Thyroid gland (tissue), 4 donors: ENCODE data around the gene ADM2. TPM values are rescaled to one million over a fixed set of nuclear protein-coding genes. Genes with fewer than 3 reads are reported as not detected.

Source experiments
- DNase-seq, 2 donors: peaks; one replicate each; pipeline ENCODE4 v3.0.0-alpha.2; 2019
- H3K27ac ChIP-seq, 3 donors: fragments of 200-600 bp; sonication (generic); 1 replicate in 2 of 3; 2 replicates in 1 of 3; pipeline ENCODE4 v1.5.1; 2016 to 2019; ENCODE audit warnings: mild to moderate bottlenecking in 1 of 3, moderate library complexity in 1 of 3
- H3K27me3 ChIP-seq: fragments of 200-600 bp; sonication (generic); one replicate; pipeline ENCODE4 v1.5.1; 2019
- H3K36me3 ChIP-seq, 2 donors: fragments of 200-600 bp; sonication (generic); one replicate each; pipeline ENCODE4 v1.5.1; 2016 to 2019
- H3K4me1 ChIP-seq, 2 donors: fragments of 200-600 bp; sonication (generic); one replicate each; pipeline ENCODE4 v1.5.1; 2017 to 2019
- H3K4me3 ChIP-seq, 3 donors: fragments of 200-600 bp; sonication (generic); replicated peaks in 1 of 3; 1 replicate in 2 of 3; 2 replicates in 1 of 3; pipeline ENCODE4 v1.5.1; 2016; ENCODE audit warnings: mild to moderate bottlenecking in 1 of 3
- H3K9me3 ChIP-seq: fragments of 200-600 bp; sonication (generic); one replicate; pipeline ENCODE4 v1.5.1; 2017
- POLR2A ChIP-seq, 2 donors: fragments of 450-650 bp; IDR thresholded peaks; one replicate each; pipeline ENCODE4 v1.6.1; 2017; ENCODE audit warnings: antibody characterized with exemption in 2 of 2, mild to moderate bottlenecking in 2 of 2, moderate library complexity in 1 of 2
- WGBS, 2 donors: methylation state at CpG; one replicate each; pipeline ENCODE4 v1.1.5; 2017; 5-methylcytosine and 5-hydroxymethylcytosine counted together
- intact Hi-C: fragments of 100-400 bp; cut with DNase I; formaldehyde crosslinking; loops from one replicate; pipeline ENCODE4 v1.15.1; 2023
- total RNA-seq, 4 donors: library from RNA; depleted of rRNA; stranded (reverse); fragments of >200 nt; gene quantifications; one replicate each; pipeline ENCODE4 v1.2.3, GENCODE V29; 2016
- TF ChIP-seq, protein P1 (sequence below), 6 experiments: fragments of 200-600 bp in 3 of 6; fragments of 450-650 bp in 3 of 6; sonication (generic) in 3 of 6; IDR thresholded peaks; one replicate each; pipeline ENCODE4 v1.5.1; 2016 to 2019; ENCODE audit warnings: antibody characterized with exemption in 6 of 6, mild to moderate bottlenecking in 2 of 6, inconsistent platforms in 1 of 6, moderate library complexity in 1 of 6

The ADM2 gene
- total RNA-seq, 4 donors from 2014 or later, result 5.2 to 23.5 (median 6.6) TPM

DNA sequence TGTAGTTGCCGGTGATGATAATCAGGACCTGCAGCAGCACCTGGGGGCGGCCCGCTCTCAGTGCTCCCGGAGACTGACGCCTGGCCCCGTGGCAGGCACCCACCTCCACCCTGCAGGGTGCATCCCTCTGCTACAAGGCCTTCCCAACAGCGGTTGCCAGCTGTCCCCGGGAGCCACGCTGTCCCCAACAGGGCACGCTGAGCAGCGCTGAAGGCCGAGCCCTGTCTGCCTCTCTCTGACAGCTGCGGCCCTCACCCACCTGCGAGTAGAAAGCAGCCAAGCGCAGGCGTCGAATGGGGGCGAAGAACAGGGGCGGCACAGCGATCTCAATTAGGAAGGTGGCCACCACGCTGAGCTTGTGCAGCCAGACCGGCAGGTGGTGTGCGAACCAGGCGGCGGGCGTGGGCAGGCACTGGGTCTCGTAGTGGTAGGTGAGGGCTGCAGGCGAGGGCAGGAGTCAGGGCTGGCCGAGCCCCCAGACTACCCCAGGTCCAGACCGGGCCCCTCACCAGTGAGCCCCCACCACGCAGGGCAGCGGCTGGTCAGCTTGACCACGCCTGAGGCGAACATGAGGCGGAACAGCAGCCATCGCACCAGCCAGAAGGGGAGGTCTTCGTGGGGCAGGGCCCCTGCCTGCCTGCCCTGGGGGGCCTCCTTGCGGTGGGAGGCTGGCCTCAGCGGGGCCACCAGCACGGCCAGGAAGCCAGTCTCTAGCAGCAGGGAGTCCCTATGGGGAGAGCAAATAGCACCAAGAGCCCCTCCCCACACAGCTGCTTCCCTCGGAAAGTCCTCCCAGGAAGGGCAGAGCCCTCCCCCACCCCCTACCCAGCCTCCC, 24.6 kb downstream of the ADM2 start:
- Histone ChIP-seq H3K4me1 (peaks cover 9 to 16% of the 10 kb centered on the region in 2 donors), H3K27ac (no peak overlapping the region), H3K27me3 (no peaks in the 10 kb centered on the region), H3K4me3 (no peak overlapping the region), H3K9me3 (no peaks in the 10 kb centered on the region), H3K36me3 (peaks cover 23 to 27% of the 10 kb centered on the region in 2 donors)
- 93 to 95% methylated on average over 21 to 26 of the region's 41 CpGs for WGBS, 2 donors
- intact Hi-C loops, result loop anchor here (10.0 kb wide), 1 partner anchor 261 kb away; the partner anchor contains the start of gene TUBGCP6
- TF ChIP-seq, protein P1, sequence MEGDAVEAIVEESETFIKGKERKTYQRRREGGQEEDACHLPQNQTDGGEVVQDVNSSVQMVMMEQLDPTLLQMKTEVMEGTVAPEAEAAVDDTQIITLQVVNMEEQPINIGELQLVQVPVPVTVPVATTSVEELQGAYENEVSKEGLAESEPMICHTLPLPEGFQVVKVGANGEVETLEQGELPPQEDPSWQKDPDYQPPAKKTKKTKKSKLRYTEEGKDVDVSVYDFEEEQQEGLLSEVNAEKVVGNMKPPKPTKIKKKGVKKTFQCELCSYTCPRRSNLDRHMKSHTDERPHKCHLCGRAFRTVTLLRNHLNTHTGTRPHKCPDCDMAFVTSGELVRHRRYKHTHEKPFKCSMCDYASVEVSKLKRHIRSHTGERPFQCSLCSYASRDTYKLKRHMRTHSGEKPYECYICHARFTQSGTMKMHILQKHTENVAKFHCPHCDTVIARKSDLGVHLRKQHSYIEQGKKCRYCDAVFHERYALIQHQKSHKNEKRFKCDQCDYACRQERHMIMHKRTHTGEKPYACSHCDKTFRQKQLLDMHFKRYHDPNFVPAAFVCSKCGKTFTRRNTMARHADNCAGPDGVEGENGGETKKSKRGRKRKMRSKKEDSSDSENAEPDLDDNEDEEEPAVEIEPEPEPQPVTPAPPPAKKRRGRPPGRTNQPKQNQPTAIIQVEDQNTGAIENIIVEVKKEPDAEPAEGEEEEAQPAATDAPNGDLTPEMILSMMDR (IDR thresholded peaks at IDR 0.05), result no peak
- no peak for TF ChIP-seq POLR2A (IDR thresholded peaks at IDR 0.05)
- DNase-seq, result no peak

DNA sequence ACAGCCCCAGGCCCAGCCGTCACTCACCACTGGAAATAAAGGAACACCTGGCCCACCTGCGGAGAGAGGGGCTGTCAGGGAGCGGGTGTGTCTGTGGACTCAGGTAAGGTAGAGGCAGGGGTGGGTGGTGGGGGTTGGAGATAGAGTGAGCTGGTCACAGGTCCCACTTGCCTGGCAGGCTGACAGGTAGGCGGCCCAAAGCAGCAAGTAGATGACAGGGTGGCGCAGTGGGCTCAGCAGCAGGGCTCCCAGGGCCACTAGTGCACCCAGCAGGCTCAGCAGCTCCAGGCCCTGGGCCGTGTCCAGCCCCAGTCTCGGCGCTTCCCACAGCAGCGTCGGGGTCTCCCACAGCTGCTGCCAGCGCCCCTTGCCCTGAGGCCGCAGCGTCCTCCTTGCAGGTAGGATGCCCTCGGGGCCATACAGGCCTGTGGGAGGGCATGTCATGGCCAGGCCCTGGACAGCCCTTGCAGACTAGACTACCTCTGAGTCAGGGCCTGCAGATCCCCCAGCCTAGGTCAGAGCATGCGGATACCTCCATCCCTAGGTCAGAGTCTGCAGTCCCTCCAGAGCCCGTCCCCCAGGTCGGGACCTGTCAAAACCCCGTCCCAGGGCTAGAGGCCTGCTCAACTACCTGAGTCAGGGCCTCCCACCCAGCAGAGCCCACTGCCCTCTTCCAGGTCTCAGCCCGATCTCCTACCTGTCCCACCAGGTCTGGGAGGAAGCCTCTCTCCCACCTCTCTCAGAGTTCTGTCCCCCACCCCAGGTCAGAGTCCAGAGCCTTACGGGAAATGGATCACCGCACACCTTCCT, 25.5 kb downstream of the ADM2 start:
- peaks cover 9 to 16% of the 10 kb centered on the region in 2 donors for H3K4me1 ChIP-seq
- intact Hi-C loops, result loop anchor here (10.0 kb wide), 1 partner anchor 262 kb away; the partner anchor contains the start of gene TUBGCP6
- DNase-seq, result peak in 1 of 2 donors; percentile 39
- TF ChIP-seq POLR2A (IDR thresholded peaks at IDR 0.05), result no peak
- TF ChIP-seq, protein P1 (IDR thresholded peaks at IDR 0.05), result no peak
- H3K27ac ChIP-seq, result peak overlapping the region; percentile 65 to 67 (median 66)
- no peaks in the 10 kb centered on the region for H3K27me3 ChIP-seq
- peaks cover 23 to 27% of the 10 kb centered on the region in 2 donors for H3K36me3 ChIP-seq
- H3K9me3 ChIP-seq, result no peaks in the 10 kb centered on the region
- peak overlapping the region; percentile 87 to 98 (median 91) for H3K4me3 ChIP-seq
- WGBS, 2 donors, result 2 to 33% methylated on average over 7 to 13 of the region's 21 CpGs

DNA sequence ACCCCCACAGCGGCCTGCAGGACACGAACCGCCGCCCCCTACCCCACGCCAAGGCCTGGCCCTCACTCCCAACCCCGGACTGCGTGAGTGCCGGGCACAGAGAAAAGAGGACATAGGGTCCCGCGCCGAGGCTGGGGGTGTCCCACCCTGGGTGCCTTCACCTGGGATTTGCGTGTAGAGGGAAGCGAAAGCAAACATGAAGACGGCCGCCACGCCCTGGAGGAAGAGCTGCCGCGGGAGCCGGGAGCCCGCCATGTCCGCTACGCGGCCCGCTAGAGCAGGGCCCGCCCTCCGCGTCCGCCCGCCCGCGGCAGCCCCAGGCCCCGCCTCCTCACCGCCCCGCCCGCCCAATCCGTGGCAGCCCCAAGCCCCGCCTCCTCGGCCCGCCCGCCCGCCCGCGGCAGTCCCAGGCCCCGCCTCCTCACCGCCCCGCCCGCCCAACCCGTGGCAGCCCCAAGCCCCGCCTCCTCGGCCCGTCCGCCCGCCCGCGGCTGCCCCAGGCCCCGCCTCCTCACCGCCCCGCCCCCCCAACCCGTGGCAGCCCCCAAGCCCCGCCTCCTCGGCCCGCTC, 26.2 kb downstream of the ADM2 start, which contains the start of gene LMF2:
LMF2 (minus strand) TSS at position 282 of the 570 bp plus-strand sequence; CDS start at position 255, 27 bp downstream.
- Histone ChIP-seq H3K27me3 (no peaks in the 10 kb centered on the region), H3K36me3 (peaks cover 22 to 25% of the 10 kb centered on the region in 2 donors), H3K27ac (peak within 1 kb of the TSS; percentile 65 to 92 (median 89)), H3K9me3 (no peaks in the 10 kb centered on the region), H3K4me1 (peaks cover 9 to 16% of the 10 kb centered on the region in 2 donors), H3K4me3 (peak within 1 kb of the TSS; percentile 87 to 98 (median 91))
- TF ChIP-seq, protein P1 (IDR thresholded peaks at IDR 0.05), result no peak
- peak in 1 of 2 donors; percentile 48 for TF ChIP-seq POLR2A (IDR thresholded peaks at IDR 0.05)
- WGBS, 2 donors, result 1% methylated on average over 11 of the region's 62 CpGs; no CpG with 5 or more reads in 1 of the 2 donors
- DNase-seq, result peak; percentile 87 to 89
- intact Hi-C loops, result loop anchor here (10.0 kb wide), 1 partner anchor 263 kb away; the partner anchor contains the start of gene TUBGCP6

DNA sequence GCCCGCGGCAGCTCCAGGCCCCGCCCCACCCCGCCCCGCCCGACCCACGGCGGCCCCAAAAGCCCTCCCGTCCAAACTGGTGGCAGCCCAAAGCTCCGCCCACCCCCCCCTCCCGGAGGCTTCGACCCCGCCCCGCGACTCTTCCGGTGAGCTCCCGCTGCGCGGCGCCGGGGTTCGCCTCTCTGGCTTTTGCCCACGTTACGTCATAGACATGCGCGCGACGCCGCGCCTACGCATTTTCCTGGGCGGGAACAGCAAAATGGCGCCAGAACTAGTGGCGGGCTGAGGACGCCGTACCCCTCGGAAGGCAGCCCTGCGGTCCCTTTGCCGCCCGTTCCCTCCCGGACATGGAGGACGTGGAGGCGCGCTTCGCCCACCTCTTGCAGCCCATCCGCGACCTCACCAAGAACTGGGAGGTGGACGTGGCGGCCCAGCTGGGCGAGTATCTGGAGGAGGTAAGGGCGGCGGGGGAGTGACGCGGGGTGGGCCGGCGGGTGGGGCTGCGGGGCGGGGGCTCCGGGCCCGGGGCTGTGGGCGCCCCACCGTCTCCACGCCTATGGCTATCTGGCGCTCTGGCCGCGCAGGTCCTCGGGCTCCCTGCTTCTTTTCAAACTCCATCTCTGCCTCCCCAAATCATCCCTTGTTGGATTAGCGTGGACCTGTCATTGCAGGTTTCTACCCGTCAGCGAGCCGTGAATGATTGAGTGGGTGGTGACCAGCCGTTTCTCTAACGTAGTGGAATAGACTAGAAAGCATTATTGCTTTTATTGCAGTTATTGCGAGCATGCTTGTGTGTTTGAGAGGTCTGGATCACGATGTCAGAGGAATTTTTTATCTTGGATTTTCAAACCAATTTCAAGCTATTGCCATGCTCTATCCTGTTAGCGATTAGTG, 26.9 kb downstream of the ADM2 start, which contains the start of gene NCAPH2:
NCAPH2 (plus strand) TSS at position 234 of the 894 bp plus-strand sequence; CDS start at position 348, 114 bp downstream.
- H3K4me3 ChIP-seq, result peak within 1 kb of the TSS; percentile 87 to 98 (median 91)
- peaks cover 15 to 18% of the 10 kb centered on the region in 2 donors for H3K36me3 ChIP-seq
- WGBS, 2 donors, result 1% methylated on average over 9 to 24 of the region's 76 CpGs
- DNase-seq, result peak; percentile 93 to 95
- TF ChIP-seq POLR2A (IDR thresholded peaks at IDR 0.05), result peak in 1 of 2 donors; percentile 79
- TF ChIP-seq, protein P1 (IDR thresholded peaks at IDR 0.05), result peak in 1 of 6 experiments; percentile 30
- H3K27ac ChIP-seq, result peak within 1 kb of the TSS; percentile 65 to 92 (median 89)
- peaks cover 9 to 16% of the 10 kb centered on the region in 2 donors for H3K4me1 ChIP-seq
- H3K9me3 ChIP-seq, result no peaks in the 10 kb centered on the region
- no peaks in the 10 kb centered on the region for H3K27me3 ChIP-seq
- intact Hi-C loops, result loop anchor here (10.0 kb wide), 1 partner anchor 263 kb away; the partner anchor contains the start of gene TUBGCP6
